SH-SY5Y (cell line): ENCODE measurements around the gene MTA1.

Source experiments
- GATA2 ChIP-seq: IDR thresholded peaks from 2 replicates; pipeline ENCODE4 v1.6.1; 2011; ENCODE audit warnings: mild to moderate bottlenecking, low read depth, low read length
- GATA3 ChIP-seq: IDR thresholded peaks from 2 replicates; pipeline ENCODE4 v1.6.1; 2011; ENCODE audit warnings: low read depth, mild to moderate bottlenecking, low read length, moderate library complexity

GRCh38 chr14:105477660-105478397 lies 58.2 kb downstream of the MTA1 start:
- TF ChIP-seq GATA2, result no peak
- TF ChIP-seq GATA3, result no peak
